H9 (cell line): Measurements from ENCODE around the gene GSE1. TPM values are rescaled to one million over a fixed set of nuclear protein-coding genes. Genes with fewer than 3 reads are reported as not detected.

ENCODE experiments used
- DNase-seq: peaks from one replicate; pipeline ENCODE4 v3.0.0-alpha.2; 2017
- H2AFZ ChIP-seq: one replicate; pipeline ENCODE4 v1.6.1; 2013; ENCODE audit warnings: mild to moderate bottlenecking, low read length, control low read depth, moderate library complexity
- H2AK5ac ChIP-seq: 2 replicates; pipeline ENCODE4 v1.6.1; 2013; ENCODE audit warnings: low read length, control low read depth, mixed read lengths; ENCODE audit not compliant: insufficient read length
- H2BK120ac ChIP-seq: one replicate; pipeline ENCODE4 v1.6.1; 2013; ENCODE audit warnings: low read depth, mild to moderate bottlenecking, low read length, control low read depth, inconsistent platforms; ENCODE audit not compliant: poor library complexity, severe bottlenecking
- H2BK12ac ChIP-seq: 2 replicates; pipeline ENCODE4 v1.6.1; 2013; ENCODE audit warnings: low read length, control low read depth, mixed read lengths, low read depth; ENCODE audit not compliant: insufficient read length
- H2BK15ac ChIP-seq: 2 replicates; pipeline ENCODE4 v1.6.1; 2013; ENCODE audit warnings: low read depth, low read length, control low read depth
- H2BK20ac ChIP-seq: one replicate; pipeline ENCODE4 v1.6.1; 2013; ENCODE audit warnings: low read depth, mild to moderate bottlenecking, low read length, control low read depth, inconsistent platforms; ENCODE audit not compliant: poor library complexity, severe bottlenecking
- H2BK5ac ChIP-seq: 2 replicates; pipeline ENCODE4 v1.6.1; 2013; ENCODE audit warnings: low read length, control low read depth, mixed read lengths; ENCODE audit not compliant: insufficient read length
- H3K14ac ChIP-seq: 2 replicates; pipeline ENCODE4 v1.6.1; 2013; ENCODE audit warnings: low read length, control low read depth; ENCODE audit not compliant: insufficient read depth
- H3K18ac ChIP-seq: 2 replicates; pipeline ENCODE4 v1.6.1; 2013; ENCODE audit warnings: low read depth, mild to moderate bottlenecking, mixed read lengths, low read length, control low read depth; ENCODE audit not compliant: insufficient read length
- H3K23ac ChIP-seq: 2 replicates; pipeline ENCODE4 v1.6.1; 2013; ENCODE audit warnings: low read length, control low read depth, mixed read lengths, low read depth; ENCODE audit not compliant: insufficient read length
- H3K23me2 ChIP-seq: 2 replicates; pipeline ENCODE4 v1.6.1; 2013; ENCODE audit warnings: low read depth, mild to moderate bottlenecking, mixed read lengths, low read length, control low read depth; ENCODE audit not compliant: insufficient read length, poor library complexity, severe bottlenecking
- H3K27ac ChIP-seq: 2 replicates; pipeline ENCODE4 v1.5.1; 2013; ENCODE audit warnings: low read length, control low read depth, mixed read lengths, low read depth; ENCODE audit not compliant: insufficient read length
- H3K27me3 ChIP-seq: 2 replicates; pipeline ENCODE4 v1.6.1; 2013; ENCODE audit warnings: low read length, control low read depth, inconsistent platforms; ENCODE audit not compliant: insufficient read depth
- H3K4ac ChIP-seq: 2 replicates; pipeline ENCODE4 v1.6.1; 2013; ENCODE audit warnings: low read depth, mild to moderate bottlenecking, control low read depth, inconsistent platforms, low read length, moderate library complexity
- H3K4me1 ChIP-seq: 2 replicates; pipeline ENCODE4 v1.6.1; 2013; ENCODE audit warnings: low read length, control low read depth, inconsistent platforms; ENCODE audit not compliant: insufficient read depth
- H3K4me2 ChIP-seq: 2 replicates; pipeline ENCODE4 v1.6.1; 2013; ENCODE audit warnings: low read length, control low read depth, mixed read lengths; ENCODE audit not compliant: insufficient read length, insufficient read depth
- H3K56ac ChIP-seq: 2 replicates; pipeline ENCODE4 v1.6.1; 2013; ENCODE audit warnings: low read depth, mild to moderate bottlenecking, mixed read lengths, low read length, control low read depth; ENCODE audit not compliant: insufficient read length
- H3K79me1 ChIP-seq: 2 replicates; pipeline ENCODE4 v1.6.1; 2013; ENCODE audit warnings: low read depth, mild to moderate bottlenecking, moderate library complexity, low read length, control low read depth, inconsistent platforms; ENCODE audit not compliant: insufficient read depth, poor library complexity, severe bottlenecking
- H3K79me2 ChIP-seq: 2 replicates; pipeline ENCODE4 v1.6.1; 2013; ENCODE audit warnings: low read length, control low read depth, inconsistent platforms; ENCODE audit not compliant: insufficient read depth
- H3K9ac ChIP-seq: 2 replicates; pipeline ENCODE4 v1.6.1; 2013; ENCODE audit warnings: low read length, control low read depth, mixed read lengths; ENCODE audit not compliant: insufficient read length; ENCODE audit errors: extremely low read depth
- H3K9me3 ChIP-seq: one replicate; pipeline ENCODE4 v1.6.1; 2013; ENCODE audit warnings: low read depth, low read length, inconsistent platforms; ENCODE audit not compliant: control insufficient read depth
- H3T11ph ChIP-seq: one replicate; pipeline ENCODE4 v1.6.1; 2013; ENCODE audit warnings: mild to moderate bottlenecking, low read length, control low read depth, inconsistent platforms
- H4K20me1 ChIP-seq: one replicate; pipeline ENCODE4 v1.6.1; 2013; ENCODE audit not compliant: control insufficient read depth, insufficient read length, insufficient read depth
- H4K5ac ChIP-seq: 2 replicates; pipeline ENCODE4 v1.6.1; 2013; ENCODE audit warnings: low read depth, mild to moderate bottlenecking, mixed read lengths, low read length, control low read depth; ENCODE audit not compliant: insufficient read length
- H4K8ac ChIP-seq: replicated peaks from 2 replicates; pipeline ENCODE4 v1.6.1; 2013; ENCODE audit warnings: low read length, control low read depth, mixed read lengths, low read depth; ENCODE audit not compliant: insufficient read length
- H4K91ac ChIP-seq: 2 replicates; pipeline ENCODE4 v1.6.1; 2013; ENCODE audit warnings: low read depth, mild to moderate bottlenecking, moderate library complexity, mixed read lengths, low read length, control low read depth; ENCODE audit not compliant: insufficient read length
- H3K27ac Mint-ChIP-seq, 3 experiments: 2 replicates in 2 of 3; 3 replicates in 1 of 3; pipeline ENCODE4 v1.8.0; 2020 to 2021; ENCODE audit warnings: mixed read lengths in 3 of 3, mild to moderate bottlenecking in 1 of 3, moderate library complexity in 1 of 3
- H3K27me3 Mint-ChIP-seq: 2 replicates; pipeline ENCODE4 v1.8.0; 2021; ENCODE audit warnings: low read depth, mild to moderate bottlenecking, moderate library complexity, mixed read lengths
- H3K36me3 Mint-ChIP-seq, 3 experiments: 2 replicates in 2 of 3; 3 replicates in 1 of 3; pipeline ENCODE4 v1.8.0; 2020 to 2021; ENCODE audit warnings: low read depth in 3 of 3, mixed read lengths in 3 of 3; ENCODE audit not compliant: insufficient read depth in 1 of 3
- H3K4me1 Mint-ChIP-seq, 2 experiments: 2 replicates each; pipeline ENCODE4 v1.8.0; 2020; ENCODE audit warnings: mixed read lengths in 2 of 2
- H3K4me3 Mint-ChIP-seq, 2 experiments: 2 replicates in 1 of 2; 3 replicates in 1 of 2; pipeline ENCODE4 v1.8.0; 2020 to 2021; ENCODE audit warnings: mild to moderate bottlenecking in 2 of 2, mixed read lengths in 2 of 2, moderate library complexity in 1 of 2
- H3K9me3 Mint-ChIP-seq, 2 experiments: 2 replicates in 1 of 2; 3 replicates in 1 of 2; pipeline ENCODE4 v1.8.0; 2020; ENCODE audit warnings: mild to moderate bottlenecking in 2 of 2, mixed read lengths in 2 of 2, moderate library complexity in 1 of 2
- CTCF ChIP-seq: fragments of 200-600 bp; sonication (generic); conservative IDR thresholded peaks from 3 replicates; pipeline ENCODE4 v1.8.0; 2021; ENCODE audit warnings: antibody characterized with exemption, mild to moderate bottlenecking
- WGBS: extraction: QIAGEN DNeasy Blood & Tissue Kit; methylation state at CpG from one replicate; pipeline ENCODE4 v1.1.7; 2013; ENCODE audit warnings: missing lambda C conversion rate, low lambda C conversion rate, mixed read lengths; ENCODE audit not compliant: insufficient read length; ENCODE audit errors: extremely low coverage; 5-methylcytosine and 5-hydroxymethylcytosine counted together
- total RNA-seq: library from RNA; stranded (reverse); gene quantifications from 2 replicates; pipeline ENCODE4 v1.2.1, GENCODE V29; 2021

Gene GSE1
- total RNA-seq, 1 experiment from 2014 or later: 125 TPM

GRCh38 chr16:85622683-85623082 is 9.6 kb downstream of the GSE1 start:
- H3K56ac ChIP-seq: no peak overlapping the region
- Mint-ChIP-seq H3K4me3 (no peak overlapping the region), H3K27ac (peak overlapping the region in 2 of 3 experiments; percentile 49 to 72; a peak in 3 of 7 replicates), H3K9me3 (no peaks in the 10 kb centered on the region), H3K27me3 (no peaks in the 10 kb centered on the region), H3K36me3 (peaks cover 11 to 37% (median 22%) of the 10 kb centered on the region in 3 experiments; a peak in 6 of 7 replicates), H3K4me1 (peaks cover 69 to 77% of the 10 kb centered on the region in 2 experiments)
- H2BK5ac ChIP-seq: no peak overlapping the region
- DNase-seq: no peak
- H2AK5ac ChIP-seq: no peak overlapping the region
- H3T11ph ChIP-seq: no peak overlapping the region
- TF ChIP-seq CTCF: no peak
- no peak overlapping the region for H3K18ac ChIP-seq
- H4K8ac ChIP-seq: no peak overlapping the region
- H2AFZ ChIP-seq: no peak overlapping the region
- no peak overlapping the region for H2BK15ac ChIP-seq
- peaks cover 3% of the 10 kb centered on the region; the same call in 1 of the 2 replicates for H3K4me1 ChIP-seq
- H3K23me2 ChIP-seq: no peaks in the 10 kb centered on the region
- no peak overlapping the region for H4K5ac ChIP-seq
- H3K79me2 ChIP-seq: peaks cover 70% of the 10 kb centered on the region; the same call in 1 of the 2 replicates
- H2BK12ac ChIP-seq: no peak overlapping the region
- peaks cover 15% of the 10 kb centered on the region for H3K79me1 ChIP-seq
- no peaks in the 10 kb centered on the region for H3K9me3 ChIP-seq
- H2BK20ac ChIP-seq: no peak overlapping the region
- no peak overlapping the region for H4K91ac ChIP-seq
- no peak overlapping the region for H3K4me2 ChIP-seq
- H3K4ac ChIP-seq: no peak overlapping the region
- H3K27me3 ChIP-seq: no peaks in the 10 kb centered on the region
- peaks cover 8% of the 10 kb centered on the region for H4K20me1 ChIP-seq
- H3K23ac ChIP-seq: no peak overlapping the region
- H3K14ac ChIP-seq: no peak overlapping the region
- WGBS: no CpG with 5 or more reads among the region's 6 CpGs
- H3K27ac ChIP-seq: no peak overlapping the region
- H3K9ac ChIP-seq: no peak overlapping the region
- H2BK120ac ChIP-seq: no peak overlapping the region
